IMR-90 (cell line): ENCODE measurements around the gene GATA3. TPM values are rescaled to one million over a fixed set of nuclear protein-coding genes. Genes with fewer than 3 reads are reported as not detected.

Source experiments
- ATAC-seq: fragments of 200-7000 bp; cut with Tn5 transposase; 2 replicates; pipeline ENCODE4 v1.9.1; 2020; ENCODE audit warnings: low read depth, mild to moderate bottlenecking, moderate library complexity
- BruUV-seq: library from RNA; stranded (reverse); fragments of 400-500 nt; replicated peaks from 2 replicates; lab custom pipeline; 2021; lab: Mats Ljungman, UMichigan
- CTCF ChIA-PET: fragments of 300-600 bp; formaldehyde crosslinking; extraction: SDS; loops from one replicate; lab custom pipeline; 2021; ENCODE audit warnings: antibody characterized with exemption; lab: Yijun Ruan, JAX
- POLR2A ChIA-PET: fragments of 300-600 bp; sonication (Branson Sonifier 250); formaldehyde crosslinking; loops from one replicate; lab custom pipeline; 2022; ENCODE audit warnings: antibody characterized with exemption; ENCODE audit not compliant: unreplicated experiment; lab: Charles Lee
- DNase-seq: peaks from one replicate; pipeline ENCODE4 v3.0.0; 2013
- H2AFZ ChIP-seq: replicated peaks from 2 replicates; pipeline ENCODE3; 2013; ENCODE audit warnings: low read length, mild to moderate bottlenecking; ENCODE audit not compliant: poor library complexity
- H2AK5ac ChIP-seq: 2 replicates; pipeline ENCODE4 v1.6.1; 2013; ENCODE audit warnings: low read depth, low read length, inconsistent platforms
- H2AK9ac ChIP-seq: replicated peaks from 2 replicates; pipeline ENCODE3; 2013; ENCODE audit warnings: mild to moderate bottlenecking, low read depth, low read length, moderate library complexity; ENCODE audit not compliant: poor library complexity
- H2BK120ac ChIP-seq: 2 replicates; pipeline ENCODE4 v1.6.1; 2013; ENCODE audit warnings: low read depth, low read length, inconsistent platforms
- H2BK15ac ChIP-seq: 3 replicates; pipeline ENCODE4 v1.6.1; 2013; ENCODE audit warnings: low read depth, low read length, inconsistent platforms
- H2BK20ac ChIP-seq: 2 replicates; pipeline ENCODE4 v1.6.1; 2013; ENCODE audit warnings: low read depth, mild to moderate bottlenecking, inconsistent platforms, low read length, moderate library complexity
- H2BK5ac ChIP-seq: 2 replicates; pipeline ENCODE4 v1.6.1; 2013; ENCODE audit warnings: mild to moderate bottlenecking, low read depth, low read length, inconsistent platforms; ENCODE audit not compliant: poor library complexity, severe bottlenecking
- H3K14ac ChIP-seq: replicated peaks from 2 replicates; pipeline ENCODE4 v1.6.1; 2013; ENCODE audit warnings: low read depth, low read length, inconsistent platforms
- H3K18ac ChIP-seq: 2 replicates; pipeline ENCODE4 v1.6.1; 2013; ENCODE audit warnings: low read depth, low read length, control low read depth
- H3K23ac ChIP-seq: 2 replicates; pipeline ENCODE4 v1.6.1; 2013; ENCODE audit warnings: low read depth, low read length, inconsistent platforms
- H3K27ac ChIP-seq: 2 replicates; pipeline ENCODE4 v1.5.1; 2013; ENCODE audit warnings: mild to moderate bottlenecking, control low read depth, low read length; ENCODE audit not compliant: insufficient read depth
- H3K27me3 ChIP-seq: 2 replicates; pipeline ENCODE4 v1.6.1; 2013; ENCODE audit warnings: low read length; ENCODE audit not compliant: control insufficient read depth, insufficient read depth
- H3K36me3 ChIP-seq: 2 replicates; pipeline ENCODE4 v1.6.1; 2013; ENCODE audit warnings: low read length, mixed read lengths; ENCODE audit not compliant: control insufficient read depth, insufficient read depth
- H3K4ac ChIP-seq: 2 replicates; pipeline ENCODE4 v1.6.1; 2013; ENCODE audit warnings: low read depth, low read length, inconsistent platforms
- H3K4me1 ChIP-seq: 2 replicates; pipeline ENCODE4 v1.6.1; 2013; ENCODE audit warnings: low read length, mixed read lengths; ENCODE audit not compliant: control insufficient read depth, insufficient read depth
- H3K4me2 ChIP-seq: 2 replicates; pipeline ENCODE4 v1.6.1; 2013; ENCODE audit warnings: low read depth, mild to moderate bottlenecking, control low read depth, low read length, moderate library complexity
- H3K4me3 ChIP-seq: 2 replicates; pipeline ENCODE4 v1.5.1; 2013; ENCODE audit warnings: low read depth, mild to moderate bottlenecking, control low read depth, low read length, moderate library complexity; ENCODE audit not compliant: insufficient read depth
- H3K56ac ChIP-seq: 2 replicates; pipeline ENCODE4 v1.6.1; 2013; ENCODE audit warnings: low read length, inconsistent platforms; ENCODE audit not compliant: insufficient read depth; ENCODE audit errors: extremely low read depth
- H3K79me1 ChIP-seq, 2 experiments: 2 replicates each; pipeline ENCODE4 v1.6.1; 2013; ENCODE audit warnings: low read length in 2 of 2, inconsistent platforms in 1 of 2, low read depth in 1 of 2
- H3K9ac ChIP-seq: 2 replicates; pipeline ENCODE4 v1.6.1; 2013; ENCODE audit warnings: low read depth, low read length, control low read depth
- H3K9me1 ChIP-seq: 2 replicates; pipeline ENCODE4 v1.6.1; 2013; ENCODE audit warnings: low read length, inconsistent platforms; ENCODE audit not compliant: insufficient read depth
- H3K9me3 ChIP-seq: 2 replicates; pipeline ENCODE4 v1.6.1; 2013; ENCODE audit warnings: low read length; ENCODE audit not compliant: control insufficient read depth, insufficient read depth
- H4K20me1 ChIP-seq: 2 replicates; pipeline ENCODE4 v1.6.1; 2013; ENCODE audit warnings: low read length, inconsistent platforms; ENCODE audit not compliant: insufficient read depth
- H4K5ac ChIP-seq: 2 replicates; pipeline ENCODE4 v1.6.1; 2013; ENCODE audit warnings: mild to moderate bottlenecking, low read depth, low read length, control low read depth
- H4K8ac ChIP-seq, 2 experiments: 2 replicates each; pipeline ENCODE4 v1.6.1; 2013; ENCODE audit warnings: low read depth in 2 of 2, low read length in 2 of 2, control low read depth in 1 of 2, inconsistent platforms in 1 of 2
- H4K91ac ChIP-seq: 2 replicates; pipeline ENCODE4 v1.6.1; 2013; ENCODE audit warnings: low read depth, low read length, inconsistent platforms; ENCODE audit not compliant: insufficient read depth
- BHLHE40 ChIP-seq: fragments of 150-350 bp; IDR thresholded peaks from 2 replicates; pipeline ENCODE4 v1.6.1; 2016; ENCODE audit warnings: mild to moderate bottlenecking, low read depth, low read length
- CEBPB ChIP-seq: IDR thresholded peaks from 2 replicates; pipeline ENCODE4 v1.6.1; 2012; ENCODE audit warnings: low read depth, low read length, improper control_type of control experiment
- CTCF ChIP-seq: conservative IDR thresholded peaks from 2 replicates; pipeline ENCODE4 v1.5.1; 2012; ENCODE audit warnings: mild to moderate bottlenecking, low read depth, low read length, improper control_type of control experiment
- ELK1 ChIP-seq: fragments of 150-350 bp; IDR thresholded peaks from 2 replicates; pipeline ENCODE4 v1.6.1; 2016; ENCODE audit warnings: low read depth, mild to moderate bottlenecking, low read length, moderate library complexity, borderline replicate concordance
- MAFK ChIP-seq: IDR thresholded peaks from 2 replicates; pipeline ENCODE4 v1.6.1; 2012; ENCODE audit warnings: low read depth, low read length, improper control_type of control experiment
- MXI1 ChIP-seq: IDR thresholded peaks from 2 replicates; pipeline ENCODE4 v1.6.1; 2012; ENCODE audit warnings: low read depth, mild to moderate bottlenecking, low read length, moderate library complexity, borderline replicate concordance
- POLR2A ChIP-seq: IDR thresholded peaks from 2 replicates; pipeline ENCODE4 v1.6.1; 2012; ENCODE audit warnings: mild to moderate bottlenecking, low read depth, low read length
- RAD21 ChIP-seq: IDR thresholded peaks from 2 replicates; pipeline ENCODE4 v1.6.1; 2012; ENCODE audit warnings: low read length, improper control_type of control experiment
- SMC3 ChIP-seq: fragments of 150-350 bp; IDR thresholded peaks from 2 replicates; pipeline ENCODE4 v1.6.1; 2016; ENCODE audit warnings: low read depth, mild to moderate bottlenecking, antibody characterized with exemption, low read length, moderate library complexity
- USF2 ChIP-seq: fragments of 150-350 bp; IDR thresholded peaks from 2 replicates; pipeline ENCODE4 v1.6.1; 2017; ENCODE audit warnings: mild to moderate bottlenecking, antibody characterized with exemption, low read length, low read depth
- WGBS, 2 experiments: methylation state at CpG; one replicate each; pipeline versions ENCODE4 v1.1.5 to v1.1.7; 2013; ENCODE audit warnings: missing lambda C conversion rate in 2 of 2; ENCODE audit not compliant: insufficient read length in 1 of 2; ENCODE audit errors: extremely low coverage in 2 of 2; 5-methylcytosine and 5-hydroxymethylcytosine counted together
- dilution Hi-C: fragments of 300-500 bp; cut with HindIII; formaldehyde crosslinking; loops from one replicate; pipeline ENCODE4 v1.14.3; 2018; ENCODE audit warnings: low sequenced_read_pairs; ENCODE audit not compliant: unreplicated experiment
- in situ Hi-C: fragments of 300-500 bp; cut with MboI; formaldehyde crosslinking; loops from 3 replicates; pipeline ENCODE4 v1.14.3; 2019; ENCODE audit warnings: low sequenced_read_pairs, inconsistent platforms, mixed read lengths
- intact Hi-C: fragments of 100-400 bp; cut with micrococcal nuclease; formaldehyde crosslinking; loops from 2 replicates; pipeline ENCODE4 v1.10.0; 2022
- polyA plus RNA-seq, 3 experiments: library from polyadenylated mRNA; depleted of rRNA; stranded (reverse); fragments of >200 nt; gene quantifications; 2 replicates each; pipeline ENCODE4 v1.2.3, GENCODE V29; 2012; ENCODE audit warnings: low replicate concordance in 1 of 3
- total RNA-seq: library from RNA; depleted of rRNA; stranded (reverse); fragments of >200 nt; gene quantifications from 2 replicates; pipeline ENCODE4 v1.2.3, GENCODE V29; 2012

Gene GATA3
- total and polyA plus RNA-seq, 2 of the 4 experiments (the other 2 are of a cell fraction) = 0.21 TPM; not detected in 1

GRCh38 chr10:8102708-8103401 lies 48.4 kb downstream of the GATA3 start:
- no CpG with 5 or more reads among the region's 13 CpGs for WGBS, 2 experiments
- H3K23ac ChIP-seq = no peak overlapping the region
- intact Hi-C loops (no loop called here), dilution Hi-C loops (no loop called here), in situ Hi-C loops (no loop called here)
- no peaks in the 10 kb centered on the region for H4K20me1 ChIP-seq
- no peaks in the 10 kb centered on the region for H3K4me1 ChIP-seq
- no peak overlapping the region for H2AK5ac ChIP-seq
- H3K56ac ChIP-seq = no peak overlapping the region
- H3K14ac ChIP-seq = no peak overlapping the region
- ChIA-PET POLR2A (no interaction called here), CTCF (no interaction called here)
- no peak overlapping the region for H3K4ac ChIP-seq
- H3K79me1 ChIP-seq = no peaks in the 10 kb centered on the region
- no peaks in the 10 kb centered on the region; the same call in 1 of the 2 replicates for H3K9me3 ChIP-seq
- DNase-seq (no peak), ATAC-seq (no peak)
- H2BK5ac ChIP-seq = no peak overlapping the region
- no peak for TF ChIP-seq RAD21
- no peak for TF ChIP-seq ELK1
- no peak for TF ChIP-seq SMC3
- no peak for TF ChIP-seq POLR2A
- no peak for TF ChIP-seq USF2
- TF ChIP-seq CEBPB = no peak
- no peak for TF ChIP-seq CTCF
- TF ChIP-seq BHLHE40 = no peak
- TF ChIP-seq MXI1 = no peak
- TF ChIP-seq MAFK = no peak
- no peak overlapping the region for H3K4me3 ChIP-seq
- no peak overlapping the region for H3K9ac ChIP-seq
- H4K5ac ChIP-seq = no peak overlapping the region
- H3K36me3 ChIP-seq = no peaks in the 10 kb centered on the region
- H3K27me3 ChIP-seq = peaks cover 3% of the 10 kb centered on the region; the same call in 1 of the 2 replicates
- H4K91ac ChIP-seq = no peak overlapping the region
- H3K4me2 ChIP-seq = no peak overlapping the region
- no peak overlapping the region for H4K8ac ChIP-seq
- no peak overlapping the region for H2AFZ ChIP-seq
- H2BK120ac ChIP-seq = no peak overlapping the region
- no peaks in the 10 kb centered on the region for H3K9me1 ChIP-seq
- H3K18ac ChIP-seq = no peak overlapping the region
- H2BK15ac ChIP-seq = no peak overlapping the region
- H2BK20ac ChIP-seq = no peak overlapping the region
- no TSS peak for BruUV-seq
- H3K27ac ChIP-seq = no peak overlapping the region
- no peak overlapping the region for H2AK9ac ChIP-seq
